Stimulated activated CD8-positive, alpha-beta memory T cell treated with anti-CD3 and anti-CD28 coated beads, Interleukin-15, amount 100 ng/mL, for 48 hours (primary cell): ENCODE measurements around the gene PLEKHA6.

ENCODE experiments used
- DNase-seq, 2 donors: peaks; one replicate each; pipeline ENCODE4 v3.0.0-alpha.2; 2020; ENCODE audit warnings: low read depth in 2 of 2

The PLEKHA6 gene

DNA sequence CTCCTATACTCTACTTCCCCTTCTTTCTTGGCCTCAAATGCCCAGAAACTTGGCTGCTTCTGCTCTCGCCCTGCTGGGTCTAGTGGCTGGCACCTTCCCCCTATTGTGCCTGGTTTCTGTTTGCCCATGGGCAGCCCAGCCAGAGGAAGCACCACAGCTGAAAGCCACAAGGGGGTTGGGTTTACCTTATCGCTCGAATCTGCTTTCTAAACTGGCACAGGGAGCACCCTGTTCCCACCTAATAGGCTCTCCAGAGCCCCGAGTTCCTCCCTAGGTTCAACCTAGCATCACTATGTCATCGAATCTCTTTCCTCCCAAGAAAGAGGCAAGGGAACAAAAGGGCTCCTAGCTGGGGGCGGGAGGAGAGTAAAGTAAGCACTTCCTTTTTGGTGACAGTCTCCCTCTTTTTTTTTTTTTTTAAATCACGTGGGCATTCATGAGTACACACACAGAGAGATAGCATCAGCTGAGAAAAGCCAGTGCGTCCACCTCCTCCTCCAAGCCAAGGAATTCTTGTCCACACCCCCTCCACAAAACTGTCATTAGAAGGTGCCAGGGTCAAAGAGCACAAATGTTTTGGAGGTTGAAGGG lies 72.8 kb downstream of the PLEKHA6 start:
- peak in 1 of 2 donors; percentile 5 for DNase-seq

DNA sequence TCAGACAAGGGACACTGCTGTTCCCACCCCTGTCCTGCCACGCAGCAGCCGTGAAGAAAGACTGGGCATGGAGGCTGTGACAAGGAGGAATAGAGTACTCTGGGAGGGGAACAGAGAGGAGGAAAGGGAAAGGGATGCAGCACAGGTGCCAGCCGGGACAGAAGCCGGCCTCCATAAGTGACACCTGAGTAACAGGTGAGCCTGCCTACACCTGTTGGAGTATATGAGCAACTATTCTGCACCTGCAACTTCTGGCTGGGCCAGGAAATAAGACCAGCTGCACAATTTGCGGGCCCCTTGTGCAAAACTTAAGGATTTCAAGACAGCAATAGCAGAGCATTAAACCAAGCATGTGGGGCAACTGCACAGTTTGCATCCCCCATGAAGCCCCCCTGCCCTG lies 73.4 kb downstream of the PLEKHA6 start:
- no peak for DNase-seq

DNA sequence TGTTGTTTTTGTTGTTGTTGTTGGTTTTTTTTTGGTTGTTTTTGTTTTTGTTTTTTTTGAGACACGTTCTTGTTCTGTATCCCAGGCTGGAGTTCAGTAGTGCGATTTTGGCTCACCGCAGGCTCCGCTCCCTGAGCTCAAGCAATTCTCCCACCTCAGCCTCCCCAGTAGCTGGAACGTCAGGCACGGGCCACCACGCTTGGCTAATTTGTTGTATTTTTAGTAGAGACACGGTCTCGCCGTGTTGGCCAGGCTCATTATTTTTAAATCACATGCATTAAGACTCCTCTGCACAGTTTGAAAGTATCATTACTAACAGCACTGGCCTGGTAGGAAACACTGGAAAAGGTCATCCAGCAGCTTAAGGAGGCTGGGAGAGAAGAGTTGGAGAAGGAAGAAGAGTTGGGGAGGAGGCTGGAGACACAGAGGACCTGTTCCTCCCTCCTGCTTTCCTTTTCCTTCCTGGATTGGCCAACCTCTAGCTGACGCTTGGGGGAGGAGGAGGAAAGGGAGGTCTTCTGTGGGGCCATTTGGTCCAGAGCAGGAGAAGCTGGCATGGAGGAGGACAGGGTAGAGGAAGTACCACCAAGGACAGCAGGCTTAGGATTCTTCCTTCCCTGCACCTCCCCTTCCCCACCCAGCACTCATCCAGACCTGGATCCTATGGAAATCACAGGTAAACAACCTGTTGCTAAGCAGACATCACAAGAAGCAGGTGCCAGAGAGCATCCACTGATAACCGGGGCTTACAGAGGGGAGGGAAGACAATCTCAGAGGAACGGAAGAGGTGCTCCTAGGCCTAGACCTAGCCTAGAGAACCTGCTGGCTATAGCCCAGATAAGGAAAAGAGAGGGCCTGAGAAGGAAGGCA lies 74.1 kb downstream of the PLEKHA6 start:
- no peak for DNase-seq

DNA sequence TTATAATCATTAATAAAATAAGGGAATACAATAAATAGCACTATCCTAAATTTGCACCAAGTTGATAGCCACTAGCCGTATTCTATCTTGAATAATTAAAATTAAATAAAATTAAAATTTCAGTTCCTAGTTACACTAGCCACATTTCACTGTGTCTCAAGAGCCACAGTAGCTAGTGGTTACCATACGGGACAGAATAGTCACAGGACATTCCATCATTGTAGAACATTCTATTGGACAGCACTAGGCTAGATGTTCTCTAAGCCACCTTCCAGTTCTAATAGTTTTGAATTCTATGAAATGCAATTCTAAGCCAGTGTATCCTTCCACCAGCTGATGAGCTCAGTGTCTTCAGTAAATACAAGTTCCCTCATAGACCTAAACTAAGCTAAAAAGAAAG lies 74.8 kb downstream of the PLEKHA6 start:
- no peak for DNase-seq

DNA sequence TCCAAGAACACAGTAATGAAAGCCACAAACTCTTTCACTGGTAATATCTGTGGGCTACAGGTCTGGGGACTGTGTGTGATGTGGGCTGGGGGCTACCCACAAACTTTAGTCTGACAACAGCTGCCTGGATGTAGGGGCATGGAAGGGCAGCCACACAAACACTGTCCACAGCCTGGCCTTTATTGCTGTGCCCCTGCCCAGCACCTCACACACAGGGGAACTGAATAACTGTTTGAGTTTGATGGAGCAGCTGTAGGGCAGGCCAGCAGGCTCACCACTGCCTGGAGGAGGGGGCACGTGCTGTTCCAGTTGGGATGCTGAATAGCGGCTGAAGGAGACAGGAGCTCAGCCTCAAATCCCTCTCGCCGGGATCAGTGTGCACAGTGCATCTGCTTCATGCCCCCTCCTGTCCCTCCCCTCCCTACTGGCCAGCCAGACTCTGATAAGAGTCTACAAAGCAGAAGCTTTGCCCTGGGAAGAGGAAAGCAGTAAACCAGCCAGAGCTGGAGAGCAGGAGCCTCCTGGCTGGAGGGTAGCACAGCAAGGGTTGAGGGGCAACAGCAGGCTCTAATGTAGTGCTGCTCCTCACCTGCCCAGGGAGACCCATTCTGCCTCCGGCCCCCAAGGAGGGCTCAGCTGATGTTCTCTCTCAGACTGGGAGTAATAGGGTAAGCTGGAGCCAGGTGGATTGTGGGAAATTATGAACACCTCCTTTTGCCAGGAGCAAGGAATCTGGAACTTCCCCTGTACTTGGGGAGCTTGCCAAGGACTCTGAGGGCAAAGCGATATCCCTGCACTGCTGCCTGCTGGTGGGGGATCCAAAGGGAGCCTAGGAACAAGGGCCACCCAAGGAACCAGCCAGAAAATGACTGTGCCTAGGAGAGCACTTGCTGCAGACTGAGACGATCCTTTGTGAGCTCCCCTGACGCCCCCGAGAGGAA lies 75.7 kb downstream of the PLEKHA6 start:
- DNase-seq: no peak

DNA sequence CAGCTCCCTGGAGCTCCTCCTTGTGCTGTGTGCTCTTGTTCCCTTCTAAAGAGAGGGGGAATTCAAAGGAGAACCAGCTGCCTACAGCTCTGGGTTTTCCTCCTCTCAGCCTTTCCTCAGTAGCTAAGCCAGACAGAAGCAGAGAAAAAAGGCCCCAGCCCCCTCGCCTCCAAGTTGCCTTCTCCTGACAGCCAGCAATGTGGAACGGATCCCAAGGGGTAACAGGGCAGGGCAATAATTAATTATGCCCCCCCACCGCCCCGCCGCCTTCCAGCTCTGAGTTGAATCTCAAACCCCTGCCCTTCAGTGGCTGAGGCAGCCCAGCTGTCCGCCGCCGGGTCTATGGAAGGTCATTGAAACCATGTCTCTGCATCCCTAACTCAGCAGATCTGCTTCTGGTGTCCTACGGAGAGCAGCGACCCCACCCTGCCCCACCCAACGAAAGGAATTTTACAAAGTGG lies 76.9 kb downstream of the PLEKHA6 start:
- DNase-seq: no peak

DNA sequence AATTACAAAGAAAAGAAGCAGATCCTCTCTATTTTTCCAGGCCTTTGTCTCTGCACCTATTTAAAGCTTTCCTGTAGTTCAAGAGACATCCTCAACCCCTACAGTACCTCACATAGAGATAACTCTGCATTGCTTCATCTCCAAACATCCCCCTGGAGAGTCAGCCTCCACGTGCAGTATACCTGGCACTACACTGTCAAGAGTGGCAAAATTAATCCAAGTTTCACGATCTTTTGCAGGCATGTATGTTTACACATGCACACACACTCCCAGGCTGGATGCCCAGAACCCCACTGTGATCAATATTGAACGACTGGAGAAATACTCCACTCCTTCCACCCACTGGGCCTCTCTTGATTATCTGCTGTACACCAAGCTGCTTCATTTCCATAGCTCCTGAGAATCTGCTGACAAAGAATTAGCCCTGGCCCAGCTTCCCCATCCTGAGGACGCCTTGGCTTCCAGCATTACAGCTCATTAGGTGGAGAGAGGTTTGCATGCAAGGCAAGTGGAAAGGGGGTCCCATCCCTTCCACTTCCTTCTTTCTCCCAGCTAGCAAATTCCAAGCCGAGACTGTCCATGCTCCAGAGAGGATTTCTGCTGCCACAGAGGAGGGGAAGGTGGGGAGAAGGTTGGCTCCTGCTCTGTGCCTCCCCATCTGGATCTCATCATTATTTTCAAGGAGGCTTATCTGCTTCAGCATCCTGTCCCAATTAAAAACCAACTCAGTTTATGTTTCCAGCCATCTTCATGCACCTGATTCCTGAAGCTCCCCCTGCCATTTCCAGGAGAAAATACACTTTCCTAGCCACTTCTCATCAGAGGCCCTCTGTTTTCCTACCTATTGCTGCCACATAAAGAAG lies 79.4 kb downstream of the PLEKHA6 start:
- DNase-seq: no peak

DNA sequence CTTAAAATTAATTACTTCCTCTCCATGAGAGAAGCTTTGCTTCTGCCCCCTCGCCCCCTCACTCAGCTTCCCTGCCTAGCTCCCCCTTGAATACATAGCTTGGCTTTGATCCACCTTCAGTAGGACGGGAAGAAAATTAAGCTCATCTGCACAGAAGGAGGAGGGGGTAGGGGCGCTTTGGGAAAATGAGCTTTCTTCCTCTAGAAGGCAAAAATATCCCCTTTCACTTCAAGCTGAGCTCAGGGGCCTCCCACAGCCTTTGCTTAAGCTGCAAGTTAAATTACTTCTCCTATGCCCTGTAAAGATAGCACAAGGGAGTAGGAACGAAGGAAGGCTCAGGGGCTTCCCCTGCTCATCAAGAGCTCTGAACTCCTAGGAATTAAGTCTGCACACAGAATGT lies 80.8 kb downstream of the PLEKHA6 start:
- DNase-seq: no peak

DNA sequence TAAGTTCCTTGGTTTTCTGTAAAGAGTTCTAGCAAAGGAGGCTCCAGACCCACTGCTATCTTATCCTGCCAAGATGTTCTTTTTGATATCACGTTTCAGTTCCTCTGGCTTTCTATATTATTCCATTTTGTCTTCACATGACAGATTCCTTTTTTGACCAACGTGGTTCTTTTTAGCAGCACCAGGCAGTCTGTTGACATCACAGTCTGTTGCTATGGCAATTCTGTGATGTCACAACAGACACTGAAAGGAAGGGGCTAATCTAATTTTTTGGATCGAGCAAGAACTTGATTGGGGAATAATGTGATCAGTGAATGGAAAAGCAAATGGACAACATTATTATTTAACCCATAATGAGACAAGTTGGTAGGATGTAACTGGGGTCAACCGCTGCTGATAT lies 81.5 kb downstream of the PLEKHA6 start:
- no peak for DNase-seq

DNA sequence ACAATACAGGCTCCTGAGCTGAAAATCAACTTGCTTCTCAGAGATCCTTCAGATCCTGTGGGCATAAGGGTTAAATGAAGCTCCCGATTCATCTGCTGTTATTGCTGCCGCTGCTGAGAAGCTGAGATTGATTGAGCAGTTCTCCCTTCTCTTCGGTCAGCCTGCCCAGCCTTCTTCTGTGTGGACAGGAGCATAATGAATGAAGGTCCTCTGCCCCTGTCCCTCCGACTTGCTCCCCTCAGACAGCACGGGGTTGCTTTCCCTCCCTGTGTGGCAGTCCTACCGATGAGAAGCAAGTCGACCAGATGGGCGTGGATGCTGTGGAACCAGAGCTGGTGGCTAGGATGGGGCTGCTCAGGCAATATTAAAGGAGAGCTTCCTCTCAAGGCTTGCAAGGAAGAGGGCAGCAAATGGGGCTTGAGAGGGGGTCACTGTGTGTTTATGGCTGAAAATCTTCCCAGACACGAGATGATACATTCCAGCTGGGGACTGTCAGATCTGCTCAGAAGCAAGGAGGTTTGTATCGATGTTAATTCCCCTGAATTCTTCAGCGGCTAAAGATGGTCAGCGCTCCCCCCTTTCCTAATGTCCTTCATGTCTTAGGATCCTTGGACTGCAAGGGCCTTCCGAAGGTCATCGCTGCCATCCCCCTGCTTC lies 82.0 kb downstream of the PLEKHA6 start:
- no peak for DNase-seq

DNA sequence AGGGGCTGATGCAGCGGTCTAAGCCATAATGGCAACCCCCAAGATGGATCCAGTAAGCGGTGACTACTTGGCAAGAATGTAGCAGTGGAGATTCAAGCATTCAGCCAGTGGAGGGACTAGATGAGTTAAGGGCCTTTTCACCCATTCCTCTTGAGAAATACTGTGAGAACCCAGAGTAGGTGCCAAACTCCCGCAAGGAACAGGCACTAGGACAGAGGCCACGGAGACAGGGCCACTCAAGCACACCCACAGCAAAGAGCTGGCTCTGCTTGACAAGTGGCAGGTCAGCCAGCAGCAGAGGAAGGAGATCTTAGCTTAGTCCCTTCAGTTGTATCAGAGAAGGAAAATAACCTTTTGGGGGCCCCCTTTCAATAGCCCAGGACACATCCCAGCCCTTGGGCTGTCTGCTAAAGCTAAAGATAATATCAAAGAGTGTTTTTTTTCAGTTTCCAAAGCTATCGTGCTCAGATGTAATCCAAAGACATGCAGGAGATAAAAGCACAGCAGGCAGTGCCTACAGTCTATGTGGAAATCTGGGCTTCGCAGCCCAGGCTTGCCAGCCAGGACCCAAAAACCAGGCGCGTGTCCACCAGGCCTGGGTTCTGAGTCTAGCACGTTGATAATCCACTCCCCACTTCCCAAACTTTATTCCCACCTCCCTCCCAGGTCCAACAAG lies 83.9 kb downstream of the PLEKHA6 start:
- DNase-seq: no peak

DNA sequence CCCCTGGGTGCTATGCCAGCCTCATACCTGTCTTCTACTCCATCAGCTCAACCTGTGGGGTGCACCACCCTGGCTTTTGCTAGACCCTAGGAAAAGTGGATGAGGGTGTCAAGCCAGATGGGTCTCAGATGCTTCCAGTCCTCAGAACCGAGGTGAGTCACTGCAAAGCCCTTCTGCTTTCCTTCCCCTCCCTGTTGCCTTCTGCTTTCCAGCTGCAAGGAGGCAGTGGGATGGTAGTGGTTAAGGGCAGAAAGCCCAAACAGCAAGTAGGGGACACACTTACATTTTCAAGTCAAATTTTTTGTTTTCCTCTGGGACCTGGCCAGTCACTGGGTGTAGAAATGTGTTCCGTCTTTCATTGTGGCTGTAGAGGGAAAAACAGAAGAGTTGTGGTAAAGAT lies 85.3 kb downstream of the PLEKHA6 start:
- no peak for DNase-seq

DNA sequence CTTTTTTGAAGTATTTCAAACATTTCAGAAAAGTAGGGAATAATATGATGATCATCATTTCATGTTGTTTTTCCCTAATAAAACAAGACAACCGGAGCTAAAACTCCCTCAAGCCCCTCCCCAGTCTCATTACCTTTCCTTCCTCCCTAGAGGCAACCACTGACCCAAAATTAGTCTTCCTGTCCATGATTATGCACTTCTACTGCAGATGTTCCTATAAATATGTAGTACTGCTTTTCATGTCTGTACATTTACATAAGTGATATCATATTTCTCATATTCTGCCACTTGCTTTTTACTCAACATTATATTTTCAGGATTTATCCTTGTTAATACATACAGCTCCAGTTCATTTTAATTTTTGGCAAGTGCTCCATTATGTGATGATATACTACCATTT lies 87.2 kb downstream of the PLEKHA6 start:
- DNase-seq: no peak

DNA sequence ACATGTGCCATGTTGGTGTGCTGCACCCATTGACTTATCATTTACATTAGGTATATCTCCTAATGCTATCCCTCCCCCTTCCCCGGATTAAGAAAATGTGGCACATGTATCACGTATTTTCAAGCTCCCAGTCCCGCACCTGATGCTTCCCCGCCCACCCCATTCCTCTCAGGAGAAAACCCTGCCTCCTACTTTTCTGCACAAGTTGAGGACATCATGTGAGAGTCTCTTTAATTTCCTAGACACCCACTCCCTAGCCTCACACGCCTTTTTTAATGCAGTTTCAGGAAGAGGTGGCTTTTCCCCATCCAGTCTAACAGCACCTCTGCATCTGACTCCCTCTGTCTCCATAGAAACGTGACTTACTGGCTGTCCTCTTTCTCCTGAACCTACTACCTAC lies 87.8 kb downstream of the PLEKHA6 start:
- no peak for DNase-seq

DNA sequence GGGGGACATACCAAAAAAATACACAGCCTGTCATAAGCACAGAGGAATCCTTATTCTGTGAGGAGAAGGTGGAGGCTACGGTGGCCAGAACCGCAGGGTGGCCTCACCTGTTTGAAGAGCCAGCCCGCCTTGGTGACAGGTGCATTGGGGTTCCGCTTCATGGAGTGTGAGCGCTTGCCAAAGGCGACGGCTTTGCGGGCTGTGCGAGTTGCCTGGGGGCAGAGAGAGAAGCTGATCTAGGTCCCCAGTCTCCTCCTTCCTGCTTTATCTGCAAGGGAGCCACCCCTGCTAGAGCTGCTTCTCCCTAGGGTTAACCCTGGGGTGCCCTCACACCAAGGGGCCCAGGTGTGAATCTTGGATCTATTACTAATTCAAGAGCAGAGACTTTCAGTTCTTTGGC lies 91.6 kb downstream of the PLEKHA6 start:
- no peak for DNase-seq

DNA sequence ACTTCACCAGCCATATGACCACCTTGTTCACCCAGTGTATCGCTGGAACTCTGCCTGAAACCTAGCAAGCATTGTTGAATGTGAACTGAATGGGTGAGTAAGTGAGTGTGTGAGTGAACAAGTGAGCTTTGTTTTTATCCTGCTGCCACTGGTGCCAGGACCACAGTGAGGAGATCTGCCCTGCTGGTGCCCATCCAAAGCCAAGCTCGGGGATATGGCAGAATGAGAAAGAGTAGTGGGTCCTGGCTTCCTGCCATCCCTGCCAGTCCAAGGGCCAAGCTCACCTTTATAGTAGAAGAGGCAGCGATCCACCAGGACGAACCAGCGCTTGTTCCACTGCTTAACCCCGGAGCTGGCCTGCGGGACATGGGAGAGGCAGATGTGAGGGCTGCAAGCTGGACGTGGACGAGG lies 92.5 kb downstream of the PLEKHA6 start:
- DNase-seq: no peak

DNA sequence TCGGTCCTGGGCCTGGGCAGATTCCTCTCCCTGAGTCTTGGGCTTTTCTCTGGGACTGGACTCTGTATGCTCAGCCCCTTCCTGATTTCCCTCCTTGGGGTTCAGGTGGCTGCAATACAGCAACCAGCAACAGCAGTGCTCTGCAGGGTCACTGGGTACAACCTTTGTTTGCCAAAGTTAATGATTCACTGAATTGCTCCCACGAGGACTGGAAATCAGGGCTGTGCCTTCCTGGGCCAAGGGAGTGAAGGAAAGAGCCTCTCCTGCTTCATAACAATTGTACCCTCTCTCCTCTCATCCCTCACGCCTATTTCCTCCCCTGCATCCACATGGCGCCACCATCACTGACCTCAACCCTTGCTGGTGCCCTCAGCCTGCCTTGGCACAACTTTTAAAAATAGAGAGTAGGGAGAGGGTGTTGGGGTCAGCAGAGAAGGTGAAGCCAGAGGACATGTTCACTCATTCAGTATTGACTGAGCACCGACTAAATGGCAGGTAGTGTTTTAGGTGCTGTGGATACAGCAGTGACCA lies 93.2 kb downstream of the PLEKHA6 start:
- DNase-seq: no peak

DNA sequence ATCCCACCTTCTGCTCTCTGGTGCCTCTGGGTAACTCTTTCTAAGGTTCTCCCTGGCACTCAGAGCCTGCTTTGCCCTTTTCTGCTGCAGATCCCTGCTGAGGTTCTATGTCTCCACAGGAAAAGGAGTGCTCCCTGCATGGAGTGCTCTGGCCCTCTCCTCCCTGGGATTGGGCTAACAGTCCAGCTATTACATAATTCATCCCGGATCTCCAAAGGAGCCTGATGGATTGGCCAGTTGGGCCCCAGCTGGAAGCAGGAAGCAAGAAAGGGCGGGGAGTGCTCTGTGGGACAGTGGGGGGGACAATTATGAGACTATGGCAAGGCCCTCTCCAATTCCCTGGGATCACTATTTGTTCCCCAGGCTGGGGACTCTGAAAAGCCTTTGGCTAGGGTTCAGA lies 94.1 kb downstream of the PLEKHA6 start:
- DNase-seq: no peak

DNA sequence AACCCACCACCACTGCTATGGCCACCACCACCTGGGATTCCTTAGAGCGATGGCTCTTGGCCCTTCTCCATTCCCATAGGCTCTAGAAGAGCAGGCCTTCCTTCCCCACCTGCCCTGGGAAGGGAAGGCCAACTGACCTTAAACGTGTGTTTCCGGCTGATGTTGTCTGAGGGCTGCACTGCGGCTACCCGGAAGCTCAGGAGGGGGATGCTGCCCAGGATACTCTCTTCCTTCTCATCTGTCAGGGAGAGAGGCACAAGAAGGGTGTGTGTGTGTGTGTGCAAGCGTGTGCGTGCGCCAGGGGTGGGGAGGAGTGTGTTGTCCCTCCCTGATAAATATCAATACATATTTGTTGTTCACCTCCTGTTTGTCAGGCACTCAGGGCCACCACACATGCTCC lies 94.9 kb downstream of the PLEKHA6 start:
- DNase-seq: no peak
